Measurements from ENCODE around the gene BPIFA1.

GRCh38 chr20:33280000-33280680 lies 44.3 kb downstream of the BPIFA1 start:
- TF ChIP-seq CTCF (IDR thresholded peaks at IDR 0.05; ENCODE audit: borderline replicate concordance, extremely low read depth, low read length, poor library complexity, severe bottlenecking) = no peak
- TF ChIP-seq EZH2 (IDR thresholded peaks at IDR 0.05; ENCODE audit: borderline replicate concordance, low read depth, low read length, severe bottlenecking) = no peak

Data from DND-41 (cell line).